Stimulated activated naive B cell treated with anti-CD40 and anti-IgM and Interleukin-4, amounts not matched to agents 10 μg/mL and 1 μg/mL and 100 μg/mL, for 72 hours (primary cell): ENCODE data around the gene COL27A1.

ENCODE experiments used
- ATAC-seq, 2 donors: fragments of 150-1000 bp; cut with Tn5 transposase; replicated peaks; 2 replicates each; pipeline ENCODE4 v1.10.0; 2021; ENCODE audit warnings: moderate library complexity in 1 of 2
- DNase-seq: peaks from one replicate; pipeline ENCODE4 v3.0.0; 2021
- H3K27ac Mint-ChIP-seq: one replicate; pipeline ENCODE4 v1.8.0; 2022; ENCODE audit warnings: mild to moderate bottlenecking, mixed read lengths
- H3K27me3 Mint-ChIP-seq, 2 donors: one replicate each; pipeline ENCODE4 v1.8.0; 2022; ENCODE audit warnings: mixed read lengths in 2 of 2
- H3K36me3 Mint-ChIP-seq, 2 donors: one replicate each; pipeline ENCODE4 v1.8.0; 2022; ENCODE audit warnings: mixed read lengths in 2 of 2, mild to moderate bottlenecking in 1 of 2
- H3K4me1 Mint-ChIP-seq, 2 donors: one replicate each; pipeline ENCODE4 v1.8.0; 2022; ENCODE audit warnings: mixed read lengths in 2 of 2, mild to moderate bottlenecking in 1 of 2
- H3K4me3 Mint-ChIP-seq, 2 donors: one replicate each; pipeline ENCODE4 v1.8.0; 2022; ENCODE audit warnings: mild to moderate bottlenecking in 2 of 2, mixed read lengths in 2 of 2, moderate library complexity in 1 of 2
- H3K9me3 Mint-ChIP-seq, 2 donors: one replicate each; pipeline ENCODE4 v1.8.0; 2022; ENCODE audit warnings: mixed read lengths in 2 of 2, mild to moderate bottlenecking in 1 of 2

Gene COL27A1

DNA sequence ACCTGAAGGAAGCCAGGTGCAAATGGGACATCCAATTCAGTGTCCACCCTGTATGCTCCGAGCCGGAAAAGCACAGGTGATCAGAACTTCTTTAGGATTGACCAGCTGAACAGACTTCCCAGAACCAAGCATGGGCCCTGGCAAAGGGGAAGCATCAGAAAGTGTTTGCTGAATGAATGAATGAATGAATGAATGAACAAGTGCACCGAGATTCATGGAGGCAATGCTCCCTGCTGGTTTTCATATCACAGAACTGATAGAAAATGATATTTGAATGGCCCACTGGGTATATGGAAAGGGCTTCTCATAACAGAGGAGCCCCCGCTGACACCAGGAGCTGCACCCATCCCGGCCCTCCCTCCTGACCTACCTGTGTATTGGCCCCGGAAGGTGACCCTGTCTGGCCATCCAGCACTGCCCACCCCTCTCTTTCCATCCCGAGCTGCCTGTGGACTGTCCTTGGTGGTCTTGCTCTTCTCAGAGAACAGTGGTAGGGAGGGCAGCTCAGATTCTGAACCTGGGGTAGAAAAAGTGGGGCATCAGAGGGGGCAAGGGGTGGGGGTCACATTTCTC lies 190.2 kb downstream of the COL27A1 start:
- no peak for DNase-seq
- H3K9me3 Mint-ChIP-seq: no peaks in the 10 kb centered on the region
- peak overlapping the region; percentile 47 for H3K27ac Mint-ChIP-seq
- ATAC-seq: no peak
- peaks cover 77 to 78% of the 10 kb centered on the region in 2 donors for H3K36me3 Mint-ChIP-seq
- no peaks in the 10 kb centered on the region for H3K27me3 Mint-ChIP-seq
- H3K4me3 Mint-ChIP-seq: no peak overlapping the region
- H3K4me1 Mint-ChIP-seq: peaks cover 46 to 67% of the 10 kb centered on the region in 2 donors

DNA sequence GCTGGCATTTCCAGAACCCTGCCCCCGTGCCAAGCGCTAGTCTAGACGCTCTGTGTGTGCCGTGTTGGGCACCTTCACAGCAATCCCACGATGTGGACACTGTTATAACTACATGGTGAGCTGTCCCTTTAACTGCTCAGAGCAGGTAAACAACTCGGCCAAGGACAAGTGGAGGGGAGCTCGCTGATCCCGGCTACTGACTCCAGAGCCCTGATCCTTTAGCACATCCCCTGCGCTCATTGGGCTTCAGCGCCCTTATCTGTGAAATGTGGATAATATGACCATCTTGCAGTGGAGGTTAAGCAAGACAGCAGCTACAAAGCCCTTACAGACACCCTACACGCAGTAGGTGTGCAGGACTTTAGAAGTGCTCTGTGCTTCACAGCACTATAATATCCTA lies 190.8 kb downstream of the COL27A1 start:
- H3K27ac Mint-ChIP-seq: no peak overlapping the region
- H3K4me3 Mint-ChIP-seq: no peak overlapping the region
- no peak for ATAC-seq
- no peaks in the 10 kb centered on the region for H3K27me3 Mint-ChIP-seq
- peaks cover 78% of the 10 kb centered on the region in 2 donors for H3K36me3 Mint-ChIP-seq
- H3K9me3 Mint-ChIP-seq: no peaks in the 10 kb centered on the region
- H3K4me1 Mint-ChIP-seq: peaks cover 49 to 68% of the 10 kb centered on the region in 2 donors
- no peak for DNase-seq

DNA sequence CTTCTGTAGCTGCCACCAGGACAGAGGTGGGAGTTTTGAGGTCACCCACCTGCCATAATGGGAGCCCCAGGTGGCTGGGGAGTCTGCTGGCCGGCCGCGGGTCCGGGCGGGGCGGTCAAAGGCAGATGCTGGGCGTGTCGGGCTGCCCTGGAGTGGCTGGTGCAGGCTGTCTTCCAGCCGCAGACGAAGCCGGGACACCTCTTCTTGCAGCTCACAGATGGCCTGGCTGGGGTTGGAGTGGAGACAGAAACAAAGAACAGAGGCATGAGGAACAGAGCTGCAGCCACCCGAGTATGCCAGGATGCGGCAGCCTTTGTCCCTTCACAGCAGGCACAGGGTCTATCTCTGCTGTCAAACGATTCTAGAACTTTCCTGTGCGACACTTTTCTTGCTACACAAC lies 192.3 kb downstream of the COL27A1 start:
- Mint-ChIP-seq H3K9me3 (no peaks in the 10 kb centered on the region), H3K36me3 (peaks cover 73 to 74% of the 10 kb centered on the region in 2 donors), H3K27ac (peak overlapping the region; percentile 87), H3K27me3 (no peaks in the 10 kb centered on the region), H3K4me1 (peaks cover 47 to 70% of the 10 kb centered on the region in 2 donors), H3K4me3 (no peak overlapping the region)
- ATAC-seq (no peak), DNase-seq (no peak)

DNA sequence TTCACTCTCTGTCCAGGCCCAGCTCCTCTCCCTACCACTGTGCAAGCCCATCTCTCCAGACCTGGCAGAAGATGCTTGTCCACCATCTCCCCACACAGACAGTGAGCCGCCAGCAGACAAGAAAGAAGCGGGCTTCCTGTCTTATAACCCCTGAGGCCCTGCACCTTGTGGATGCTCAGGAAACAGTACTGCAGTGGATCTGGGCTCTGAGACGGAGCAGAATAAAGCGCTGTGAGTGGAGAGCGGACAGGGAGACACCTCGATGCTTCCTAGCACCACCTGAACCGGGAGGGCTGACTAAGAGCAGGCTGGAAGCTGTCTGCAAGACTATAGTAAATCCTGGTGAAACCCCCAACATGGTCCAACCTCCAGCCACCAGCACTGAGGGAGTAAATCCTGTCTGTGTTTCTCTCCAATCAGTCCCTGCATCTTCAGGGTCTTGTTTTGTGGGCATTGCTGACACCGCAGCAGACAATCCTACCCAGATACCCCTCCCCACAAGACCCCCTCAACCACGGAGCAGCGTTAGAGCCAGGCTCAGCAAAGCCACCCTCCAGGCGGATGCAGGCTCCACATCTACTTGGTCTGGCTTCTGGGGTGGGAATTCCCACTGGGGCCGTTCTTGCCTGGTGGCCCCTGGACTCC lies 193.0 kb downstream of the COL27A1 start:
- Mint-ChIP-seq H3K4me3 (peak overlapping the region; percentile 72 to 79), H3K36me3 (peaks cover 67 to 69% of the 10 kb centered on the region in 2 donors), H3K9me3 (no peaks in the 10 kb centered on the region), H3K27me3 (no peaks in the 10 kb centered on the region), H3K4me1 (peaks cover 45 to 72% of the 10 kb centered on the region in 2 donors), H3K27ac (peak overlapping the region; percentile 87)
- DNase-seq (no peak), ATAC-seq (no peak)

DNA sequence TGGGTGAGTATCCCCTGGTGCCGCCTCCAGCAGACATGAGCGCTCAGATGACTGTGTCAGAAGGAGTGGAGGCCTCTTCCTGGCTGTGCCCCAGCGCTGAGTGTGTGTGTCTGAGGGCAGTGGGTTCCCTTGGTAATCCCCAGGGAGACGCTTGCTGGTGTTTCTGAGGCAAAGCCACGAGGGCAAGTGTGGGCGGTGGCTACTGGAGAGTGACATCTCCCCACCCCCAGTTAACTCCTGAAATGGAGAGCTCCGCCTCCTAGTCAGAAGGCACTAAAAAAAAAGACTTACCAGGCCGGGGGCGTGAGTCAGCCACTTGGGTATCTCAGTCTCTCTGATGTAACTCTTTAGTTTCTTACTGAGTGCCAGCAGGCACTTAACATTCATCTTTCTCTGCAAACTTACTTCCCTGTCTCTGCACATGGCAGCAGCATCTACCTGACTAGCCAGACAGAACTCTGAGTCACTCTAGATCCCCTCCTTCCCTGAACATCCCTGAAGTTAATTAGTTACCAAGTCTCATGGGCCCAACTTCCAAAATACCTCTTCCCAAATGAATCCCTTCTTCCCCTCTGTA lies 193.7 kb downstream of the COL27A1 start:
- no peaks in the 10 kb centered on the region for H3K27me3 Mint-ChIP-seq
- H3K4me1 Mint-ChIP-seq: peaks cover 44 to 68% of the 10 kb centered on the region in 2 donors
- H3K9me3 Mint-ChIP-seq: no peaks in the 10 kb centered on the region
- peak overlapping the region; percentile 72 to 79 for H3K4me3 Mint-ChIP-seq
- H3K27ac Mint-ChIP-seq: peak overlapping the region; percentile 87
- H3K36me3 Mint-ChIP-seq: peaks cover 63% of the 10 kb centered on the region in 2 donors
- ATAC-seq (peak; percentile 94 to 95), DNase-seq (peak; percentile 96)

DNA sequence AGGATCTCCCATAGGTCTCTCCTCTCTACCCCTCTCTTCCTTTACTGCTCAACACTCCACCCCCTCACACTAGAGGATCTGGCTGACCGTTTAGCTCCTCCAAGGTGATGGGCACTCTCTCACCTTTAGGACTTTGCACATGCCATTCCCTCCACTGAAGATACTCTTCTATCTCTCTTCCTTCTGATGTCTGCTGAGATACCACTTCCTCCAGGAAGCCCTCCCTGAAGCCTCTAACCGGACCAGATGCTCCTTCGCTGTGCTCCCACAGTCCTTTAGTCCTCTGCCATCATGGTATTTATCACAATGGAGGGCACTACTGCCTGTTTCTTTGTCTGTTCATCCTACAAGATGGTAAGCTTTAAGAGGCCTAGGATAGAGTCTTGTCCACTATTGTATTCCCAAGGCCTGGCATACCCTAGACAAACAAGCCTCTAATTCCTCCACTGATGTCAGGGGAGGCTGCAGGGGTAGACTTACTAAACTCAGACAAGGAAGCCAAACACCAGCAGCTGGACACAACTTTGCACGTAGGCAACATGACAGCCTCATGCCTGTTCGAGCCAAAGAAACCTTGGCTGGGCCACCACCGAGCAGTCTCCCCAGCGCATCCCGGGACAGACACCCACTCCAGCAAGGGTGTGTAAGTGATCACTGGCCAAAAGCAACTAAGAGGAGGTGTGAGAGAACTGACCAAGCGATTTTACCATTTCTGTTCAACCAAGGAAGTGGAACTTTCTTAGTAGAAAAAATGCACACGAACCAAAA lies 194.6 kb downstream of the COL27A1 start:
- no peaks in the 10 kb centered on the region for H3K27me3 Mint-ChIP-seq
- H3K4me1 Mint-ChIP-seq: peaks cover 40 to 59% of the 10 kb centered on the region in 2 donors
- peaks cover 54 to 55% of the 10 kb centered on the region in 2 donors for H3K36me3 Mint-ChIP-seq
- no peaks in the 10 kb centered on the region for H3K9me3 Mint-ChIP-seq
- H3K27ac Mint-ChIP-seq: peak overlapping the region; percentile 87
- no peak for ATAC-seq
- H3K4me3 Mint-ChIP-seq: peak overlapping the region; percentile 49 to 57
- no peak for DNase-seq

DNA sequence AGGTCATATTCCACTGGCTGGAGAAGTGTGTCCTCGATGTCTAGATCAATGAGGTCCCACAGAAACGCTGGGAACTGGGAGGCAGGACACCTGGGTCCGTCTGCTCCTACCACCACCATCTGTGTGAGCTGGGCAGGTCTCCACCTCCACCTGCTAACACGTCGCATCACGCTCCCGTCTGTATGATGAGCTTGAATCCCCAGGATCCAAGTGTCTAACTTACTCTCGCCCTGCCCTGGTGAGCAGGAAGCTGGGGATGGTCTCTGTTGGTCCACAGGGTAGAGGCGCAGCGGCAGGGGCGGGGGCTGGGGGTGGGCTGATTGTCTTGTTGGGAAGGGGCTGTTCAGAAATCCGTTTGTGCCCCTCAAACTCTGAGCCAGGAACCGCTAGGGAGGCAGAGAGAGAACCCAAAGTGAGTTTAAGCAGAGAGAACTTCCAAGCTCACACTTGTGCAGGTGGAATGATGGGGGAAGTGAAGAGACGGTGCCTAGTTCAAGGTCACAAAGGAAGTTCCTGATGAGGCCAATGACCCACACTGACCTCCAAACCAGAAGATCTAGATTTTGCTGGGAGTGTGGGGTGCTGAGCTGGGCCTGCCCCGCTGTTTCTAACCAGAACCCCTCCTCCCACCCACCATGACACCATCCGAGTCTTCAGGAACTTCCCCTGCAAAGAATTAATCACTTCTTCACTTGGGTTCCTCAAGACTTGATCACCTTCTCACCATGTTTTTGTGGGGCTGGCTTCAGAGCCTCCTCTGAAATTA lies 195.5 kb downstream of the COL27A1 start:
- Mint-ChIP-seq H3K27me3 (no peaks in the 10 kb centered on the region), H3K4me3 (no peak overlapping the region), H3K4me1 (peaks cover 40 to 59% of the 10 kb centered on the region in 2 donors), H3K9me3 (no peaks in the 10 kb centered on the region), H3K36me3 (peaks cover 48 to 52% of the 10 kb centered on the region in 2 donors), H3K27ac (peak overlapping the region; percentile 87)
- ATAC-seq (no peak), DNase-seq (no peak)

DNA sequence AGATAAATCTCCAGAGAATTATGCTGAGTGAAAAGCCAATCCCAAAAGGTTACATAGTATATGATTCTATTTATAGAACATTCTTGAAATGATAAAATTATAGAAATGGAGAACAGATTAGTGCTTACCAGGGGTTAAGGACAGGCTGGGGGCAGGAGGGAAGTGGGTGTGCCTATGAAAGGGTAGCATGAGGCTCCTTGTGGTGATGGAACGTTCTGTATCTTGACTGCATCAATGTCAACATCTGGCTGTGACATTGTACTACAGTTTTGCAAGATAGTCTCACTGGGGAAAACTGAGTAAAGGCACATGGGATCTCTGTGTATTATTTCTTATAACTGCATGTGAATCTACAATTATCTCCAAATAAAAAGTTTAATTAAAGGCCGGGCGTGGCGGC lies 196.6 kb downstream of the COL27A1 start:
- Mint-ChIP-seq H3K4me1 (peaks cover 40 to 54% of the 10 kb centered on the region in 2 donors), H3K9me3 (no peaks in the 10 kb centered on the region), H3K4me3 (no peak overlapping the region), H3K27me3 (no peaks in the 10 kb centered on the region), H3K27ac (peak overlapping the region; percentile 71), H3K36me3 (peaks cover 47 to 50% of the 10 kb centered on the region in 2 donors)
- DNase-seq: no peak
- ATAC-seq: no peak

DNA sequence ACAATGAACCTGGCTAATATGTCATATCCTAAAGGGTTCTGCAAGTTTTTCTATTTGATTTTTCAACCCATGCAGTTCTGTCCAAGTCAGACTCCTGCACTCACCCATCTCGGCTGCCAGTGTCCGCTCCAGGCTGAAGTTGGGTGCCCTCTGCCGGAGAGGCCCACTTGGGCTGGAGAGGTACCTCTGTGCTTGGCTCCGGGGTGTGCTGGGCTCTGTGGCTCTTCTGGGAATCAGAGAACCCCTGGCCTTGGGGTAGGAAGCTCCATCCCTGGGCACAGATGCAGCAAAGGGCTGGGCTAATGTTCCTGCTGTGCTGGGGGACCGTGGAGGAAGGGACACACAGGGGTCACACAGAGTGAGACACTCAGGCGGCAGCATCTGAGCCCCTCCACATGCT lies 200.5 kb downstream of the COL27A1 start:
- H3K27ac Mint-ChIP-seq: no peak overlapping the region
- peaks cover 48% of the 10 kb centered on the region in 2 donors for H3K36me3 Mint-ChIP-seq
- no peaks in the 10 kb centered on the region for H3K9me3 Mint-ChIP-seq
- H3K4me1 Mint-ChIP-seq: peaks cover 23 to 29% of the 10 kb centered on the region in 2 donors
- no peak overlapping the region for H3K4me3 Mint-ChIP-seq
- H3K27me3 Mint-ChIP-seq: no peaks in the 10 kb centered on the region
- no peak for DNase-seq
- no peak for ATAC-seq

DNA sequence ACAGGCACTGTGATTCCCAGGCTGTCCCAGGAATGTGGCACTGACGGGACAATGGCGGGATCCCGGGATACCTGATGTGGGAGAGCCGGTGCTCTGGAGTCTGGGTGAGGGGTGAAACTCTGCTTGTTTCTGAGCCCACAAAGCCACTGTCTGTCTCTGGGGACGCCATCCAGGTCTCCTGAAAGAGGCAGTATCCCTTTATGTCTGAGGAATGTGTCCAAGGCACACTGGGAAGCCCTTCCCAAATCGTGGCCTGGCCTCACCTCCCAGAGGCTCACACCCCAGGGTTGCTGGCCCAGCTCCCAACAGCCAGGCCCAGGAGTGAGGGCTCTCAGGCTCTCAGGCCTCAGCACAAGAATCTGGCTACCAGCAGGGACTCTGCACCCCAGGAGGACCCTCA lies 201.5 kb downstream of the COL27A1 start:
- no peak overlapping the region for H3K4me3 Mint-ChIP-seq
- no peak for DNase-seq
- peaks cover 21 to 27% of the 10 kb centered on the region in 2 donors for H3K4me1 Mint-ChIP-seq
- peak overlapping the region; percentile 42 for H3K27ac Mint-ChIP-seq
- no peak for ATAC-seq
- peaks cover 51 to 52% of the 10 kb centered on the region in 2 donors for H3K36me3 Mint-ChIP-seq
- H3K9me3 Mint-ChIP-seq: no peaks in the 10 kb centered on the region
- H3K27me3 Mint-ChIP-seq: no peaks in the 10 kb centered on the region

DNA sequence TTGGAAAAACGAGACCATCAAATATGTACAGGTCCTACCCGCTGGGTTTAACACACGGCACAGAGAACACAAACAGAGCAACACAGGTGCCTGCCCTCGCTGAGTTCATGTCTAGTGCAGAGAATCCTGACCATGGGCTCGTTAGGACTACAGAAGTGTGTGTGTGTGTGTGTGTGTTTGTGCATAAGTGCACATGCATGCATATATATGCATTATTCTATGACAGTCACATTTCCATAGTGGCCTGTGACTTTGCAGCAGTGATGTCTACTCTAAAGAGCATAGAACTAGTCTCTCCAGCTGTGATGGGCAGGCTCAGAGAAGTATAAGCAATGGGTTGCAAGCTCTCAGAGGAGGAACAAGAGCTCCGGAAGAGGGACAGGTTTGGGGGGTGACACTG lies 202.0 kb downstream of the COL27A1 start:
- peak overlapping the region; percentile 85 for H3K27ac Mint-ChIP-seq

DNA sequence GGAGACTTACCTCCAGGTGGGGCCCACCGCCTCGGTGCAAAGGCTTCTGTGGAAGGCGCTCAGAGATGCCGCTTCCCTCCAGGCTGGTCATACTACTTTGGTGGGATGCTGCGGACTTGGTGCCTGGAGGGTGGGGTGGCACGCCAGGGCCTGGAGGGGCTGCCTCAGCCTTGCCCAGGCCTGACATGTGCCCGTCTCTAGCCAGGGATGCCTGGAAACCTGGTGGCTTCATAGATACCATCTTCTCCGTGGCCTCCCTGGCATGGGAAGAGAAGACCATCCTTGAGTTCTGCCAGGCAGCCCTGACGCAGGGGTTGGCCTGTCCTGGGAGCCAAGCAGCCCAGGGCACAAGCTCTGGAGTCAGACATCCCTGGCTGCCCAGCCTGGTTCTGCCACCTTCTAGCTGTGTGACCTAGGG lies 202.6 kb downstream of the COL27A1 start:
- Mint-ChIP-seq H3K36me3 (peaks cover 49 to 51% of the 10 kb centered on the region in 2 donors), H3K27me3 (no peaks in the 10 kb centered on the region), H3K4me1 (peaks cover 19 to 20% of the 10 kb centered on the region in 2 donors), H3K9me3 (no peaks in the 10 kb centered on the region), H3K4me3 (no peak overlapping the region), H3K27ac (no peak overlapping the region)
- DNase-seq: no peak
- ATAC-seq: no peak

More for the DNA sequence above, 202.0 kb downstream of the COL27A1 start:
- Mint-ChIP-seq H3K4me3 (no peak overlapping the region), H3K9me3 (no peaks in the 10 kb centered on the region), H3K4me1 (peaks cover 19 to 21% of the 10 kb centered on the region in 2 donors), H3K36me3 (peaks cover 49 to 51% of the 10 kb centered on the region in 2 donors), H3K27me3 (no peaks in the 10 kb centered on the region)
- no peak for ATAC-seq
- no peak for DNase-seq

DNA sequence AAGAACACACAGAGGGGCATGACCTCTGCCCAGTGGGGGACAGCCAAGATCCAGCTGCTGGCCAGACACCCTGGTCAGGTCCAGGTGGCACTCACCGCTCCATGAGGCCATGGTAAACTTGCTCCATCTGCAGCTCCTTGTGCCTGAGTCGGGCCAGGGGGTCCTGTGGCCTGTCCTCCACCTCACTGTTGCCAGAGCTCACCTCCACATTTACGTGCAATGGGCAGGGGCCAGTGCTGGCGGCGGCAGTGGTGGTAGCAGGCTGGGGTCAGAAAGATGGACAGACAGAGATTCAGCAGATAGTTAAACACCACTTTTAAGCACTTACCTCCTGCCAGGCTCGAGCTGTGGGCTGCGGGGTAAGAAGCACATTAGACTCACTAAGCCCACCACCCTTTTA lies 204.5 kb downstream of the COL27A1 start:
- Mint-ChIP-seq H3K27me3 (no peaks in the 10 kb centered on the region), H3K36me3 (peaks cover 63 to 66% of the 10 kb centered on the region in 2 donors), H3K9me3 (peaks cover 3% of the 10 kb centered on the region in 2 donors), H3K4me1 (peaks cover 35 to 38% of the 10 kb centered on the region in 2 donors), H3K4me3 (no peak overlapping the region), H3K27ac (peak overlapping the region; percentile 76)
- ATAC-seq (no peak), DNase-seq (no peak)

DNA sequence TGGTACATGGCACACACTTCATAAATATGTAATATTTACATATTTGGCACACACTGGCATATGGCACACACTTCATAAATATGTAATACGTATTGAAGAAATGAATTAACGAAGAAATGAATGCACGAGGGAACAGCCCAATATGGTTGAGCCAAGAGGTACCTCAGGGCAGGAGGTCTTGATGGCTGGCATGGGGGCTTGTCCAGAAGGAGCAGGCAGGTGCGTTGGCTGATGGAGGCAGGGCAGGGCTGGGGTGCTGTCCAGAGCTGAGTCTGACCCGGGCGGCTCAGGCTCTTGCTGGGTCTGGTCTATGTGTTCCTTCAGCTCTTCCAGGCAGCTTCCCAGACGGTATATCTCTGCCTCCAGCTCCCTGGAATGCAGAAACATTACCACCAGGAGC lies 206.2 kb downstream of the COL27A1 start:
- peaks cover 4 to 5% of the 10 kb centered on the region in 2 donors for H3K9me3 Mint-ChIP-seq
- H3K27me3 Mint-ChIP-seq: no peaks in the 10 kb centered on the region
- H3K4me1 Mint-ChIP-seq: peaks cover 41 to 52% of the 10 kb centered on the region in 2 donors
- ATAC-seq: no peak
- H3K27ac Mint-ChIP-seq: peak overlapping the region; percentile 56
- no peak for DNase-seq
- H3K4me3 Mint-ChIP-seq: no peak overlapping the region
- H3K36me3 Mint-ChIP-seq: peaks cover 62 to 72% of the 10 kb centered on the region in 2 donors
